Colonic mucosa (tissue), 4 donors: ENCODE measurements around the gene C1orf52. TPM values are rescaled to one million over a fixed set of nuclear protein-coding genes. Genes with fewer than 3 reads are reported as not detected.

ENCODE experiments used
- DNase-seq: peaks from one replicate; pipeline ENCODE4 v3.0.0-alpha.2; 2020
- H3K27ac ChIP-seq: fragments of 200-600 bp; one replicate; pipeline ENCODE4 v1.8.0; 2021
- H3K27me3 ChIP-seq: fragments of 200-600 bp; one replicate; pipeline ENCODE4 v1.8.0; 2021
- H3K36me3 ChIP-seq: fragments of 200-600 bp; one replicate; pipeline ENCODE4 v1.8.0; 2021
- H3K4me1 ChIP-seq: fragments of 200-600 bp; one replicate; pipeline ENCODE4 v1.8.0; 2021; ENCODE audit warnings: mild to moderate bottlenecking
- H3K4me3 ChIP-seq: fragments of 200-600 bp; one replicate; pipeline ENCODE4 v1.8.0; 2021
- H3K9ac ChIP-seq, 2 donors: one replicate each; pipeline ENCODE4 v1.7.0; 2013; ENCODE audit warnings: control low read depth in 2 of 2, low read depth in 2 of 2, low read length in 2 of 2
- H3K9me3 ChIP-seq: fragments of 200-600 bp; one replicate; pipeline ENCODE4 v1.8.0; 2021
- CTCF ChIP-seq: fragments of 200-600 bp; IDR thresholded peaks from one replicate; pipeline ENCODE4 v1.8.0; 2022; ENCODE audit warnings: antibody characterized with exemption, mild to moderate bottlenecking
- intact Hi-C: fragments of 100-400 bp; cut with DNase I; formaldehyde crosslinking; loops from one replicate; pipeline ENCODE4 v1.14.1; 2022
- total RNA-seq, 2 donors: library from RNA; stranded (reverse); fragmentation: NEBNext Ultra II Directional in 1 of 2; extraction: Animal tissue kit (Norgen Biotek cat#: 25700) in 1 of 2; gene quantifications; one replicate each; pipeline ENCODE4 v1.2.1, GENCODE V29; 2021
- donor health status: healthy.
- donor health status: DM: no; HTN: no; CAD: no.
- donor health status: DM: no; HTN: no; CAD: no.

C1orf52 gene
- 10 to 100 TPM; 11.3 to 19.9 TPM for total RNA-seq

- H3K9ac ChIP-seq = peak within 1 kb of the TSS; percentile 84 to 94
- H3K9me3 ChIP-seq = no peaks in the 10 kb centered on the region
- intact Hi-C loops = loop anchor here (5.0 kb wide), 2 partner anchors 147 to 317 kb away; no protein-coding TSS in a partner anchor
- H3K27me3 ChIP-seq = no peaks in the 10 kb centered on the region
- peak; percentile 97 for DNase-seq
- H3K36me3 ChIP-seq = no peaks in the 10 kb centered on the region
- H3K4me1 ChIP-seq = peaks cover 2% of the 10 kb centered on the region
- peak within 1 kb of the TSS; percentile 42 for H3K27ac ChIP-seq
- H3K4me3 ChIP-seq = peak within 1 kb of the TSS; percentile 72
- peak; percentile 99 for TF ChIP-seq CTCF
These were observed at the start of gene C1orf52 for GRCh38 chr1:85259118-85259911. TSS of gene C1orf52 (minus strand) at chr1:85259662. CDS start at chr1:85259633, 29 bp downstream.

DNA sequence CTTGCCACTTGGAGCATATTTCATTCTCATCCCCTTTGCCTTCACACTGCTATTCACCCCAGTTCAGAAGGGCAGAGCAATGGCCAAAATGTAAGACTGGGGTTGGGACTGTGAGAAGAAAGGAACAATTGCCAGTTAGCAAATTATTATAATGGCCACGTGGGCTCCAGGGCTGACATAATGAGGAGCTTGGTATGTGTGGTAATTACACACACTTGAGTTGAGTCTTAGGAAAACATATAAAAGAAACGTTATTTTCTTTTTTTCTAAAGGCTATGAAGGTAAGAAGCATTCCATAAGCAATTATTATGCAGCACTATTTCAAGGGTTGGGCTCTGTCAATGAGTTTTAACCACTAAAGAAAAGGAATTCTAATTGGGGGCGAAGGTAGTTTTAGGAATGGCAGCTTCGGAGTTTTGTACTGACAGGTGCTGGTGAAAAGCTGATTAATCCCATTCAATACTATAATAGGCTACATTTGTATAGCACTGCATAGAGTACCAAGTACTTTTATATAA, 49.4 kb upstream of the C1orf52 start:
- Histone ChIP-seq H3K27ac (no peak overlapping the region), H3K9ac (no peak overlapping the region), H3K9me3 (no peaks in the 10 kb centered on the region), H3K4me3 (no peak overlapping the region), H3K4me1 (no peaks in the 10 kb centered on the region), H3K27me3 (no peaks in the 10 kb centered on the region), H3K36me3 (no peaks in the 10 kb centered on the region)
- intact Hi-C loops = loop anchor here (2.0 to 5.0 kb wide), 4 partner anchors 194 to 708 kb away; partner anchors contain the start of gene CCN1
- DNase-seq = no peak
- TF ChIP-seq CTCF = no peak

DNA sequence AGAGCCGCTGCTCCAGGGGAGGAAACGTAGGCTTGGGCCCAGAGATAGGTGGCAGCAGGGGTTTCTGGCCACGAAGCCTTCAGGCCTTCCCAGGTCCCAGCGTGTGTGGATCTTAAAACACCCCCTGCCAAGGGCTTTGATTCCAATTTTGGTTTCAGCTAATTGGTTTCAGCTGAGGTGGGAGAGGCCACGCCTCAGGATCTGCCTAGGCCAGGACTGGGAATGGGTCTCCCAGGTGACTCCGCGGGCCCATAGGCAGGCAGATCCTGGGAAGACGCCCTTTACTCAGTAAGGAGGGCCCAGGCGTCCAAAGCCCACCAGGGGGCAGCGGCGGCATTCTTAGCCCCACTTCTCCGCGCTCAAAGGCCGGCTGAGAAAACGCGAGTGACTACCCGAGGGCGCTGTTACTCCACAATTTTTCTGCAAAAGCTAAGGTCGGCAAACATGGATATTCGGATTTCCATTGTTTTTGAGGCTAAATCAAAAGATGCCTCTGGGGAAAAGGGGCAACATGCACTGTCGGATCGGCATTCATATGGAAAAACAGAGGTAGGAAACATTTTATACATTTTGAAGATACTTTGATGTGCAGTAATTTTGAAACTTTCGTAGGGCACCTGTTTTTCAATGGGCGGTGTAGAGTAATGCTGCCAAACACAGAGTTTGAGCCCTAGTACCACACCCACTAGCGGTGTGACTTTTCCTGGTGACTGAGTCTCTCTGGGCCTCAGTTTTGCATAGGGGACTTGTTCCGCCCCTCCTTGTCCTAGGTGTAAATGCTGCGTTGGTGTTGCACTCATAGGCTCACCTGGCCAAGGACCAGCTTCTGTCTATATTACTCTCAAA, 48.7 kb upstream of the C1orf52 start:
- Histone ChIP-seq H3K9me3 (no peaks in the 10 kb centered on the region), H3K4me3 (no peak overlapping the region), H3K27me3 (no peaks in the 10 kb centered on the region), H3K27ac (no peak overlapping the region), H3K36me3 (no peaks in the 10 kb centered on the region), H3K9ac (no peak overlapping the region), H3K4me1 (no peaks in the 10 kb centered on the region)
- peak; percentile 89 for DNase-seq
- intact Hi-C loops = loop anchor here (2.0 to 5.0 kb wide), 4 partner anchors 195 to 709 kb away; partner anchors contain the start of gene CCN1
- TF ChIP-seq CTCF = peak; percentile 88

DNA sequence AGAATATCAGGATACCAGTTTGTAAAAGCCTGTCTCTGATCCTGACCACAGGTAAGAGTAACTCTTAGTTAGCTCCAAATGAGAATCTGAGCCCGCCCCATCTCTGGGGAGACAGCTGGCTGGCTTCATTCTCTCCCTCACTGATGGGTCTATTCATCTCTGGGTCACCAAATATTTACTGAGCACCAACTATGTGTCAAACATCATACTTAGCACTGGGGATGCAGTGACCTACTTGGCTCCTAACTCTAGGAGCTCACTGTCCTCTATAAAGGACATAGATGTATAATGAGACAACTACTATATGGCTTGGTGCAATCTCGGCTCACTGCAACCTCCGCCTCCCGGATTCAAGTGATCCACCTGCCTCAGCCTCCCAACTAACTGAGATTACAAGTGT, 46.8 kb upstream of the C1orf52 start:
- no peak overlapping the region for H3K4me3 ChIP-seq
- intact Hi-C loops = loop anchor here (5.0 kb wide), 3 partner anchors 276 to 711 kb away; partner anchors contain the start of gene CCN1
- DNase-seq = no peak
- no peaks in the 10 kb centered on the region for H3K27me3 ChIP-seq
- no peaks in the 10 kb centered on the region for H3K4me1 ChIP-seq
- TF ChIP-seq CTCF = no peak
- no peaks in the 10 kb centered on the region for H3K9me3 ChIP-seq
- no peak overlapping the region for H3K27ac ChIP-seq
- no peak overlapping the region for H3K9ac ChIP-seq
- no peaks in the 10 kb centered on the region for H3K36me3 ChIP-seq

DNA sequence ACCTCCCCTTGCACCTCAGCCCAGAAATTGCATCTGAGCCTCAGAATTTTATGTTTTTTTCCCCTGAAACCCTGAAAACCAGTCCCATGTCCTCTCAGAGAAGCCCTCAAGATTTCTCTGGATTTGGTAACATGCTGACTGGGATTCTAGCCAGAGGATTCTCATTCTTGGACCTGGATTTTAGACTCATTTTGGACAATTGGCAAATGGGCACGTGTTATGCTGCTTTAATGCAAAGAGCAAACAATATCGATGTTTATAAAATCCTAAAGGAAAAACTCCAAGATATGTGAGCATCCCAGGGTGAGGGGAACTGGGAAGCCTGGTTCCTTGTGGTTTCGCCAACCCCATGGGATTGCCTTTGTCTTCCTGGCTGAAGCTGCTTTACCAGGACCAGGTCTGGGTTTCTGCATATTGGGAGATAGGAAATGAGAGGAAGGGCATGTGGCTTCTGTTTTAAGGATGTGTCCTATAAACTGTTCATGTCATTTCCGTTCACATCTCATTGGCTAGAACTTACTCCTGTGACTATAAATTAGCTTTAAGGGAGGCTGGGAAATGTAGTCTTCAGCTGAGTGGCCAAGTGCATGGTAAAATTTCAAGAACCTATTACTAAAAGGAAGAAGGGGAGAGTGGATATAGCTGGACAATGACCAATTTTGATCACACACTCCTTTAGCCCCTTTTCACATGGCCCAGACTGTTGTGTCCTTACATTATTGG, 44.1 kb upstream of the C1orf52 start:
- Histone ChIP-seq H3K27ac (no peak overlapping the region), H3K4me1 (peaks cover under 1% of the 10 kb centered on the region), H3K9me3 (no peaks in the 10 kb centered on the region), H3K9ac (no peak overlapping the region), H3K27me3 (no peaks in the 10 kb centered on the region), H3K36me3 (no peaks in the 10 kb centered on the region), H3K4me3 (no peak overlapping the region)
- intact Hi-C loops = no loop called here
- no peak for TF ChIP-seq CTCF
- no peak for DNase-seq
